ENCODE measurements around the gene CSTF2T. TPM values are rescaled to one million over a fixed set of nuclear protein-coding genes. Genes with fewer than 3 reads are reported as not detected.

CSTF2T gene
- total RNA-seq, 1 experiment from 2014 or later, result 30.6 TPM

GRCh38 chr10:51709324-51709972 is 10.1 kb upstream of the CSTF2T start:
- intact Hi-C loops (cut with micrococcal nuclease; ENCODE audit: unreplicated experiment), result no loop called here
- no peak overlapping the region for H3K27ac Mint-ChIP-seq (ENCODE audit: unreplicated experiment)
- no peak overlapping the region for H3K4me3 Mint-ChIP-seq (ENCODE audit: low read depth, unreplicated experiment)
- no peaks in the 10 kb centered on the region for H3K9me3 Mint-ChIP-seq (ENCODE audit: low read depth, unreplicated experiment)
- no peaks in the 10 kb centered on the region for H3K4me1 Mint-ChIP-seq (ENCODE audit: low read depth, unreplicated experiment)
- no TSS peak for BruUV-seq (replicated peaks)
- peaks cover 13% of the 10 kb centered on the region for H3K27me3 Mint-ChIP-seq (ENCODE audit: unreplicated experiment)
- CTCF ChIA-PET, result interaction anchor here (1.0 kb wide), 1 partner anchor 8 kb away, joined by 3 read pairs; no protein-coding TSS in a partner anchor
- no peak for TF ChIP-seq CTCF (IDR thresholded peaks at IDR 0.05; ENCODE audit: unreplicated experiment)
- DNase-seq, result no peak
- no peaks in the 10 kb centered on the region for H3K36me3 Mint-ChIP-seq (ENCODE audit: insufficient read depth, unreplicated experiment)

- no peak overlapping the region for H3K4me3 Mint-ChIP-seq (ENCODE audit: low read depth, unreplicated experiment)
- no peaks in the 10 kb centered on the region for H3K9me3 Mint-ChIP-seq (ENCODE audit: low read depth, unreplicated experiment)
- H3K27ac Mint-ChIP-seq (ENCODE audit: unreplicated experiment), result no peak overlapping the region
- H3K27me3 Mint-ChIP-seq (ENCODE audit: unreplicated experiment), result peaks cover 13% of the 10 kb centered on the region
- no peaks in the 10 kb centered on the region for H3K4me1 Mint-ChIP-seq (ENCODE audit: low read depth, unreplicated experiment)
- H3K36me3 Mint-ChIP-seq (ENCODE audit: insufficient read depth, unreplicated experiment), result no peaks in the 10 kb centered on the region
- DNase-seq, result no peak
- TF ChIP-seq CTCF (IDR thresholded peaks at IDR 0.05; ENCODE audit: unreplicated experiment), result no peak
- no TSS peak for BruUV-seq (replicated peaks)
- intact Hi-C loops (cut with micrococcal nuclease; ENCODE audit: unreplicated experiment), result no loop called here
- CTCF ChIA-PET, result interaction anchor here (1.0 kb wide), 1 partner anchor 9 kb away, joined by 3 read pairs; no protein-coding TSS in a partner anchor
Observed at GRCh38 chr10:51708609-51709008, 9.2 kb upstream of the CSTF2T start.

- Mint-ChIP-seq H3K27ac (ENCODE audit: unreplicated experiment) (no peak overlapping the region), H3K27me3 (ENCODE audit: unreplicated experiment) (peaks cover 13% of the 10 kb centered on the region), H3K36me3 (ENCODE audit: insufficient read depth, unreplicated experiment) (no peaks in the 10 kb centered on the region), H3K9me3 (ENCODE audit: low read depth, unreplicated experiment) (no peaks in the 10 kb centered on the region), H3K4me1 (ENCODE audit: low read depth, unreplicated experiment) (no peaks in the 10 kb centered on the region), H3K4me3 (ENCODE audit: low read depth, unreplicated experiment) (no peak overlapping the region)
- TF ChIP-seq CTCF (IDR thresholded peaks at IDR 0.05; ENCODE audit: unreplicated experiment), result no peak
- intact Hi-C loops (cut with micrococcal nuclease; ENCODE audit: unreplicated experiment), result no loop called here
- DNase-seq, result no peak
- CTCF ChIA-PET, result no interaction called here
- no TSS peak for BruUV-seq (replicated peaks)
Observed at GRCh38 chr10:51707821-51708424, 8.5 kb upstream of the CSTF2T start.

- H3K4me3 Mint-ChIP-seq (ENCODE audit: low read depth, unreplicated experiment), result no peak overlapping the region
- H3K4me1 Mint-ChIP-seq (ENCODE audit: low read depth, unreplicated experiment), result no peaks in the 10 kb centered on the region
- no peak for TF ChIP-seq CTCF (IDR thresholded peaks at IDR 0.05; ENCODE audit: unreplicated experiment)
- no peaks in the 10 kb centered on the region for H3K36me3 Mint-ChIP-seq (ENCODE audit: insufficient read depth, unreplicated experiment)
- CTCF ChIA-PET, result no interaction called here
- BruUV-seq (replicated peaks), result no TSS peak
- H3K9me3 Mint-ChIP-seq (ENCODE audit: low read depth, unreplicated experiment), result no peaks in the 10 kb centered on the region
- no peak overlapping the region for H3K27ac Mint-ChIP-seq (ENCODE audit: unreplicated experiment)
- intact Hi-C loops (cut with micrococcal nuclease; ENCODE audit: unreplicated experiment), result no loop called here
- no peak for DNase-seq
- peaks cover 13% of the 10 kb centered on the region for H3K27me3 Mint-ChIP-seq (ENCODE audit: unreplicated experiment)
Observed at GRCh38 chr10:51707392-51707791, 8.0 kb upstream of the CSTF2T start.
